Left renal cortex interstitium (tissue), 4 donors: ENCODE results near the gene EDARADD. TPM values are rescaled to one million over a fixed set of nuclear protein-coding genes. Genes with fewer than 3 reads are reported as not detected.
A peak's percentile ranks its signal among the peaks of the same experiment; 100 is the strongest.
"Not testable (repeated sequence)": the region's sequence is repeated elsewhere in the genome, so short reads cannot be mapped to it uniquely, and the experiment has no call there.

Source experiments
- DNase-seq, 4 donors: peaks; one replicate each; pipeline ENCODE4 v3.0.0-alpha.2; 2013; ENCODE audit warnings: low read depth in 4 of 4, low spot score in 2 of 4, missing footprints in 1 of 4
- polyA plus RNA-seq, 4 donors: library from polyadenylated mRNA; unstranded; fragments of 120-200 nt; gene quantifications; one replicate each; pipeline ENCODE4 v1.2.1, GENCODE V29; 2013; ENCODE audit not compliant: insufficient read length in 4 of 4

Gene EDARADD
- polyA plus RNA-seq, 4 donors = 5.9 to 7.5 (median 7.2) TPM

DNA sequence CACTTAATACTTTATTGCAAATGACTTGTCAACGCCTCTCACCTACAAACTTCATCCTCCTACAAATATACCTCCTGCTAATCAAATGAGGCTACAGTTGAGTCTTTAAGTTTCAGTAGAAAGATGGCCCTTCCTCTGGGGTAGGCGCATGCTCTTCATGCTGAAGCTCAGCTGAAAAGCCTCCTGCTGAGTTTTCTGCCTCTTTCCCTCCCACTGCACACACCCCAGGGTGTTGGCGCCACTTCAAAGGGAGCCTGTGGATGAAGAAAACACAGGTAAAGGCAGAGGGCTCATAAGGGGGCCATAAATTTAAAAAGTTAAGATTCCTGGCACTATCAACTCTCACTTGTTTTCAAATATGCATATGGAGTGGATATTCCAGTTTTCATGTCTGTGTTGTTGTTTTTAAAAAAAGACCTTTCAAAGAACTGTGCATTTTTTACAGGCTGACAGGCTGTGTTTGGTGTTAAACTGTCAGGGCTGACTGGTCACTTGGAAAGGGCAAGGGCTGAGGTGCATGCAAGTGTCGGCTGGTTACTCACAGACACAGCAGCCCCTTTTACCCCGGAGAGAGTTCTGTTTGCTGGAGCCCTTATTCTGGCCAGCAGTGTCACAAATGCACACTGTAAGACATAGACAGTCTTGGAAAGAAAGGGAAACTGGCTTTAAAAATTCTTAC, 86.8 kb downstream of the EDARADD start:
- DNase-seq = no peak

DNA sequence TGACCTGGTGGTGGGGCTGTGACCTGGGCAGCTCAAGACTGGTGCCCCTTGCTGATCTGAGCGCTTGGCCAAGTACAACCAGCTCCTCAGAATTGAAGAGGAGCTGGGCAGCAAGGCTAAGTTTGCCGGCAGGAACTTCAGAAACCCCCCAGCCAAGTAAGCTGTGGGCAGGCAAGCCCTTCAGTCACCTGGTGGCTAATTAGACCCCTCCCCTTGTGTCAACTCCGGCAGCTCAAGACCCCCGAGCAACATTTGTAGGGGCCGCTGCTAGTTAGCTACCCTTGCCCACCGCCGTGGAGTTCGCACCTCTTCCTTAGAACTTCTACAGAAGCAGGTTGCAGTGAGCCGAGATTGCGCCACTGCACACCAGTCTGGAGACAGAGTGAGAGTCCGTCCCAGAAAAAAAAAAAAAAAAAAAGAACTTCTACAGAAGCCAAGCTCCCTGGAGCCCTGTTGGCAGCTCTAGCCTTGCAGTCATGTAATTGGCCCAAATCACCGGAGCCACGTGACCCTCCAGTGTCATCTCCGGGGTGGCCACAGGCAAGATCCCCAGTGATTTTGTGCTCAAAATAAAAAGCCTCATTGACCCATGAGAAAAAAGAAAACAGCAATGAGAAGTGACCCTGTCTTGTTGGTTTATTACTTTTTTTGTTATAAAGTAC, 90.4 kb downstream of the EDARADD start:
- no peak for DNase-seq

DNA sequence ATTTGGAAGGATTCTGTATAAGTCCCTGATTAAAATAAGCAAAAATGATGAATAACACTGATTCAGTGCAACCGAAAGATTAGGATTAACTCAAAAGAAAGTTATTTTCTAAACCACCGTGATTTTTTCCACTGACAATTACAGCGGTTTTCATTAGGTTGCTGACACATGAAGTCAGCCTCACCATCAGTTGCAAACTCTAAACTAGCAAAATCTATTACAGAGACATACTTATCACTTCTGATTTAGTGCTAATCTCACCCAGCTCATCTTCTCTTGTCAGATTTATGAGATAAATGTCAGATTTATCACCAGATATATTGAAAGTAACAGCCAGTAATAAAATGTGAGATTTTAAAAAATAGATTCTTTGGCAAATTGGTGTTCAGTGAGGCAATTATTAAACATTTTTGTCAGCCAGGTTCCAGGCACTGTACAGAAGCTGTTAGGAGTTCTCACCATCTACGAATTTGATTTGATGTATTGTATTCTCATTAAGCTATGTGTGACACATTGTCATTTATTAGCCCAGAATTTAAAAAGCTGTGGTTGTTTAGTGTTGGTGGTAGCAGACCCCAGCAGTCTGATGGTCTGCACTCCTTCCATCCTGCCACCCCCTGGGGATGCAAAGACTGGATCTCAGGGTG, 92.4 kb downstream of the EDARADD start:
- no peak for DNase-seq

DNA sequence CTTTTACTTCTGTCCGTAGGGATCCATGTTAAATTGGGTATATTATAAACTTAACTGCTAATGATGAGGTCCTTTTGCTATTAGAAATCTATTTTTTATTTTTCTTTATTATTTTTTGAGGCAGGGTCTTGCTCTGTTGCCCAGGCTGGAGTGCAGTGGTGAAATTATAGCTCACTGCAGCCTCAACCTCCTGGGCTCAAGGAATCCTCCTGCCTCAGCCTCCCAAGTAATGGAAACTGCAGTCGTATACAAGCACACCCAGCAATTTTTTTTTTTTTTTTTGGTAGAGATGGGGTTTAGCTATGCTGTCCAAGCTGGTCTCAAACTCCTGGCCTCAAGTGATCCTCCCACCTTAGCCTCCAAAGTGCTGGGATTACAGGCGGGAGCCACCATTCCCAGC, 95.1 kb downstream of the EDARADD start:
- DNase-seq = not testable (repeated sequence)

DNA sequence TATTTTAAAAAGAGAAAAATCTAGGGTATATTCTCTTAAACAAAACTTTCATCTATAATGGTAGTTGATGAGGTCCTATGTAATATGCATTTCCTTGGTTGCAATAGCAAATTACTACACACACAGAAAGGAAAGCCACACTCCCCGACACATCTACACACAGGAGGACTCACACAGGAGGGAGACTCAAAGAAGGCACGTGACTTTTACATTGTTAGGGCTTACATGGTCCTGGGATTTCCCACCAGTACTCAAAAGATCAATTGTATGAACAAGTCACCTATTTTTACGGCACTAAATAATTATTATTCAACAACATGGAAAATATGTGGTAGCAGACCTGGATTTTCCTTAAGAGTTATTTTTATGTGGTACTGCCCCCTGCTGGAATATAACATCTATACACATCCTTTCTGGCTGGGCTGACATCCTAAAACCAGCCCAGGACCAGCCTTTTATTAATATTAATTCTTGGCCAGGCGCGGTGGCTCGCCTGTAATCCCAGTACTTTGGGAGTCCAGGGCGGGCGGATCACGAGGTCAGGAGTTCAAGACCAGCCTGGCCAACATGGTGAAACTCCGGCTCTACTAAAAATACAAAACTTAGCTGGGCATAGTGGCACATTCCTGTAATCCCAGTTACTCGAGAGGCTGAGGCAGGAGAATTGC, 95.8 kb downstream of the EDARADD start:
- DNase-seq = peak in 1 of 4 donors; percentile 37

DNA sequence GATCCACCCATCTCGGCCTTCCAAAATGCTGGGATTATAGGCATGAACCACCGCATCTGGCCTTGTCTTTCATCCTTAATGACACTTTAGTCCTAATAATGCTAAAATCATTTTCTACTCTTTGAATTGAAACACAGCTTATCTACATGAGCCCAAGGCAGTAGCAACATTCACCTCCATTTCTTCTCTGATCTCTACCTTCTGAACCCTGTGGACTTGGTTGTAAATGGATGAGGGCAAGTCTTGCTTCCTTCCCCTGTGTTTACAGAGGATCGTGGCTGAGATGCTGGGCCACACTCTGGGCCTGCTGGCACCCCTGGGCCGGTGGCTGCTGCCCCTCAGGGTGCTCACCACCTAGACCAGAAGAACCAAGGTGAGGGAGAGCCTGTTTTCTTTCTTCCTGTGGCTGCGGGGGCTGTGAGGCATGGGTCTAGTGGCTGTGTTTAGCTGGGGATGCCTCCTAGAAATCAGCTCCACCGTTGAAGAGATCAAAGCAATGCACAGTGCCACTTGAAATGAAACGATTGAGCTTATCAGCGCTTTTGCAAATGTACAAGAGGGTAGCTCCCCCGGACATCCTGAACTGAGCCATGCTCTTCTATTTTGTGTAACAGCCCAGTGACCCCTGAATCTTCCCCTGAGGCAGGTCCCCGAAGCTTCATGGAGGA, 97.5 kb downstream of the EDARADD start:
- no peak for DNase-seq

DNA sequence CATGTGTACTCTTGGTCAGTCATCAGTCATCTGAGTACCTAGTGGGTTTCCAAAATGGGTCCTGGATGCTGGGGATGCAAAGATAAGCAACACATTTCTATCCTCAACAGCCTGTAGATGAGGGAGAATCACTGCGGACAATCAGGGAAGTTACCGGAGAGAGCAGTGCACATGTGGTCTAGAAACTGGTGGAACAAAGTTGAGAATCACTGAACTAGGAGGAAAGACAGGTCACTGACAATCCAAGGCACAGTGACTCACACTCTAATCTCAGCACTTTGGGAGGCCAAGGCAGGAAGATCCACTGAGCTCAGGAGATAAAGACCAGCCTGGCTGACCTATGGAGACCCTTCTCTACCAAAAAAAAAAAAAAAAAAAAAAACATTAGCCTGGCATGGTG, 98.3 kb downstream of the EDARADD start:
- DNase-seq = no peak

DNA sequence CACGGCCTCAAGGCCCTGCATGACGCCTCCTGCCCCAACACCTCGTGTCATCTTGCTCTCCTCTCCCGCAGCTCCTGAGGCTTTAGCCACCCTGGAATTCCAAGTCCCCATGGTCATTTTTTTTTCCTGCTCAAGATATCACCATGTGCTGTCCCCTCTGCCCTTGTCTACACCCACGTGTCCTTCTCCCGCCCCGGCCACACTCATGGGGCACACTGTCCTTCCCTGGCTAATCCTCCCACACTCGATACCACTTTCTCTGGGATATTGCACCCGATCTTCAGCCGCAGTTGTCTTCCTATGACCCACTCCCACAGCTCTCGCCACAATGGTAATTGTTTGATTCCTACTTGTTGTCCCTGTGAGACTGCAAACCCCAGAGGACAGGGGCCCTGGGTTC, 100.0 kb downstream of the EDARADD start:
- no peak for DNase-seq

DNA sequence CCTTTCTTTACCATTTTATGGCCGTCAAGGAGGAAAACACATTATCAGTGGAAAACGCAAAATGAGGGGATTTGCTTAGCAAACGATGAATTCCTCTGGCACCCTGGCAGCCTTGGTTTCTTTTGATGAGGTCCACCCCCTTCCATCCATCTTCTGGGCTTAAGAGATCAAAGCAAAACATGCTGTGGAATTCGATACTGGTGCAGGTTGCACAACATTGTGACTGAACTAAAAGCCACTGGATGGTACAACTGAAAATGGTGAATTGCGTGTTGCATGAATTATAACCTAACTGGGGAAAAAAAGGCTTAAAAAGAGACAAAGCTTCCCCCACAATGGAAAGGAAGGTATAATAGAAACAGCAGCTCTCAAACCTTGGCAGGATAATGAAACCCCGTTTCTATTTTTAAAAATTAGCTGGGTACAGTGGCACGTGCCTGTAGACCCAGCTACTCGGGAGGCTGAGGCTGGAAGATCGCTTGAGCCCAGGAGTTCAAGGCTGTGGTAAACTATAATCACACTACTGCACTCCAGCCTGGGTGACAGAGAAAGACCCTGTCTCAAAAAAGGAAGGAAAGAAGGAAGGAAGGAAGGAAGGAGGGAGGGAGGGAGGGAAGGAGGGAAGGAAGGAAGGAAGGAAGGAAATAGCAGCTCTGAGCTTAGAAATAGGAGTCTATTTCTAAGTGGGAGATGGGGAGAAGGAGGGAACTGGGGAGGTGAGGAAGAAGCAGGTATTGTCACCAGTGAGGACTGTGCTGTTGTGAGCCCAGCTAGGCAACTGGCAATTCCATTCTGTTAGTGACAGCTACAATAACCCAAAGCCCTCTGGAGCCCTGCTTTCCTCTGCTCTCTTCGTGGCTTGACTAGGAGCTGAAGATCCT, 100.7 kb downstream of the EDARADD start:
- DNase-seq = no peak

DNA sequence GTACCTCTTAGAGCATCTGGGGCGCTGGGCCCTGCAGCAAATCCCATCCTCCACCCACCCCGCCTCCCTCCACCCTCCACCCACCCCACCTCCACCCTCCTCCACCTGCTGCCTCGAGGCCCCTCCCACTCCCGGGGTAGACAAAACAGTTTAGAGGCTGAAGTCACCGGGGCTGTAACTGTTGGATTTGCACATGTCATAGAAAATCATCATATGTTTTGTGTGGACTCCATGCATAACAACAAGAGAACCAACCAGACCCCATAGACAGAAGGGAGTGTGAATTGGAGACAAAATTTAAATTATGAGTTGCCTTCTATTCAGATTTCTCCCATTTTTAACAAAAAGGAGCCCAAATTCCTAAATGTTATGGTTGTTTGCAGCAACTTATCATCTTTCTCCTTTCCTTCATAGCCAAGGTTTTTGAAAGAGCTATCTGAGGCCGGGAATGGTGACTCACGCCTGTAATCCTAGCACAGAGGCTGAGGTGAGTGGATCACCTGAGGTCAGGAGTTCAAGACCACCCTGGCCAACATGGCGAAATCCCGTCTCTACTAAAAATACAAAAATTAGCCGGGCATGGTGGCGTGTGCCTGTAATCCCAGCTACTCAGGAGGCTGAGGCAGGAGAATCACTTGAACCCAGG, 101.5 kb downstream of the EDARADD start:
- no peak for DNase-seq

DNA sequence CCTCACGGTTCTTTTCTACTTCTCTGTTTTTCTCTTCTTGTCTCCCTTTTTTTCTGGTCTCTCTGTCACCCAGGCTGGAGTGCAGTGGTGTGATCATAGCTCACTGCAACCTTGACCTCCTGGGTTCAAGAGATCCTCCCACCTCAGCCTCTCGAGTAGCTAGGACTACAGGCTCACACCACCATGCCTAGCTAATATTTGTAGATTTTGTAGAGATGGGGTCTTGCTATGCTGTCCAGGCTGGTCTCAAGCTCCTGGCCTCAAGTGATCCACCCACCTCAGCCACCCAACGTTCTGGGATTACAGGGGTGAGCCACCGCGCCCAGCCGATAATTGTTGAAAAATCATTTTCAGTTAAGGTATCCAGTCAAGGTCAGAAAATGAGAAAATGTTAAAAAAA, 103.8 kb downstream of the EDARADD start:
- no peak for DNase-seq

DNA sequence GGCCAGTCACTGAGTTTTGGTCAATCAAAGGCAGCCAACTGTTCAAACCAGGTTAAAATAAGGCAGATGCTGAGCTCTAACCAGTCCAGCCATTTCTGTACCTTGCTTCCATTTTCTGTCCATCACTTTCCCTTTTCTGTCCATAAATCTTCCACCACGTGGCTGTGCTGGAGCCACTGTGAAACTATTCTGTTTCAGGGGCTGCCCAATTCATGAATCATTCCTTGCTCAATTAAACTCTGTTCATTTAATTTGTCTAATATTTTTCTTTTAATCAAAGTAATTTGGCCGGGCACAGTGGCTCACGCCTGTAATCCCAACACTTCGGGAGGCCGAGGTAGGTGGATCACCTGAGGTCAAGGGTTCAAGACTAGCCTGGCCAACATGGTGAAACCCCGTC, 107.0 kb downstream of the EDARADD start:
- no peak for DNase-seq

DNA sequence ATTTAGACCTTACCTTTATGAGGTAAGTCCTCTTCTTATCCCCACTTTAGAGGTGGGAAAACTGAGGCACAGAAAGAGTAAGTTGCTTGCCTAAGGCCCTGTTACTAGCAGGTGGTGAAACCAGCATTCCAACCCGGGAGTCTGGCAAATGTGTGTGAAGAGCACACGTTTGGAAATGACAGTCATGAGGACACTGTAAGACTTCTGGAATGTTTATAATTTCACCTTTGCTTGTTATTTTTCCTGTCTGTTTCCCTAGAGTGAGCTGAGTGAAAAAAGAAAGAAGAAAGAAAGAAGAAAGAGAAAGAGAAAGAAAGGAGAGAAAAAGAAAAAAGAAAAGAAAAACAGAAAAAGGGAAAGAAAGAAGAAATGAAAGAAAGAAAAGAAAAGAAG, 108.5 kb downstream of the EDARADD start:
- DNase-seq = no peak

DNA sequence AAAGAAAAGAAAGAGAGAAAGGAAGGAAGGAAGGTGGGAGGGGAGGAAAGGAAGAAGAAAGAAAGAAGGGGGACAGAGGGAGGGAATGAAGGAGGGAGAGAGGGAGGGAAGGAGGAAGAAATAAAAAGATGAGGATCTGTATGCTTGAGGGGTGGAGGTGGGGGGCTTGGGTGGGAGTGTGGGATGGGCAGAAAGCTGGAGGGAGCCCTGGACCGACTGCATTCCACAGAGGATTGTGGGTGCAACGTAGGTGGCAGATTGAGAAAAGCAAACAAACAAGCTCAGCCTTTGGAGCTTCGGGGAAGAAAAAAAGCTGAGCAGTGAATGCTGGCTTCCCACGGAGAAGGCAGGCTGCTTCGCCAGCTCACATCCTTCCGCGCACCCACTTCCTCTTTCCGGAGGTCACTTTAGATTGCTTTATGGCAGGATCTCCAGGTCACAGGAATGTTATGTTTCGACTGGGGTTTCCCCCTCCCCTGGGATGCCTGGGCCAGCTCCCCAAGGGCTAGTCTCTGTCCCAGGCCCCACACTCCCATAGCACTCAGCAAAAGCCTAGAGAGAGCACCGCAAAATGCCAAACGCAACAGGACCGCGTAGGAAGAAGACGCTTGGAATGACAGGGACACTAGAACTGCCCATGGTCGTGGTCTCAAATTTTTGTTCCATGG, 109.0 kb downstream of the EDARADD start:
- no peak for DNase-seq

DNA sequence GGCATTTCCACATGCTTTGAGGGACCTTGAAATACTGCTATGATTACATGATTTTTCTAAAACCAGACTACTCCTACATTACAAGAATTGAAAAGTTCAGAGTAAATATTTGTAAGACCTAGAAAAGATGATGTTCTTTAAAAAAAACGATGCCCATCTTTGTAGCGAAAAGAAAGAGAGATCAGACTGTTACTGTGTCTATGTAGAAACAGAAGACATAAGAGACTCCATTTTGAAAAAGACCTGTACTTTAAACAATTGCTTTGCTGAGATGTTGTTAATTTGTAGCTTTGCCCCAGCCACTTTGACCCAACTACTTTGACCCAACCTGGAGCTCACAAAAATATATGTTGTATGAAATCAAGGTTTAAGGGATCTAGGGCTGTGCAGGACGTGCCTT, 110.3 kb downstream of the EDARADD start:
- not testable (repeated sequence) for DNase-seq

DNA sequence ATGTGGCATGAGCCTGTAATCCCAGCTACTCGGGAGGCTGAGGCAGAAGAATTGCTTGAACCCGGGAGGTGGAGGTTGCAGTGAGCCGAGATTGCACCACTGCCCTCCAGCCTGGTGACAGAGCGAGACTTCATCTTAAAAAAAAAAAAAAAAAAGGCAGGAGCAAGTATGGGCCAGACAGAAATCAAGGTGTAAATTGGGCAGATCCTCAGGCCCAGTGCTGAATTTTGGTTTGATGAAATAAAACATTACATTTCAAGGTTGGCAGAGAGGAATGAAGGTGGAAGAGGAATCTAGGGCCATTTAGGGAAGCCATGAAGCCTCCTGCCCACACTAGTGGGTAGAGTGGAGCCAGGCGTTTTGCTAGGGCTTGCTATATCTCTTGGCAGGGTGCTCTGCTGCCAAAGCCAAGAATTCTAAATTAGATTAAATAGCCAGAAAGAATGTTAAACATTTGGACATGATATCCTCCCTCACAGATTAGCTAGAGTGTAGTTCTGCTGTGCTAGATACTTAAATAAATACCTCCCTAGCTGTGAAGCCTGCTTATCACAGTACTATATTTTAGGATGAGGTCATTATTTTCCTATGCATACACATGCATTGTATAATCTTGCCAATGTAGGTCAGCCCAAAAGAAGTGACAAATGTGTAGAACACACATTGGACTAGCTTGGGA, 113.1 kb downstream of the EDARADD start:
- no peak for DNase-seq

DNA sequence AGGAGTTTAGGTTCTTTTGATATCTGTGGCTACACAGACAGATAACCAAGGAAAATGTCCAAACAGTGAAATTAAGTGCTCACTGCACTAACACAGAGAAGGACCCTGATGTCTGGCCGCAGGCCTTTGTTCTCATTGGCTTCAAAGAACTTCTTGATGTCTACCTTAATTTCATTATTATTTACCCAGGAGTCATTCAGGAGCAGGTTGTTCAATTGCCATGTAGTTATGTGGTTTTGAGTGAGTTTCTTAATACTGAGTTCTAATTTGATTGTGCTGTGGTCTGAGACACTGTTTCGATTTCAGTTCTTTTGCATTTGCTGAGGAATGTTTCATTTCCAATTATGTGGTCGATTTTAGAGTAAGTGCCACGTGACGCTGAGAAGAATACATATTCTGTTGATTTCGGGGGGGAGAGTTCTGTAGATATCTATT, 114.5 kb downstream of the EDARADD start:
- no peak for DNase-seq

DNA sequence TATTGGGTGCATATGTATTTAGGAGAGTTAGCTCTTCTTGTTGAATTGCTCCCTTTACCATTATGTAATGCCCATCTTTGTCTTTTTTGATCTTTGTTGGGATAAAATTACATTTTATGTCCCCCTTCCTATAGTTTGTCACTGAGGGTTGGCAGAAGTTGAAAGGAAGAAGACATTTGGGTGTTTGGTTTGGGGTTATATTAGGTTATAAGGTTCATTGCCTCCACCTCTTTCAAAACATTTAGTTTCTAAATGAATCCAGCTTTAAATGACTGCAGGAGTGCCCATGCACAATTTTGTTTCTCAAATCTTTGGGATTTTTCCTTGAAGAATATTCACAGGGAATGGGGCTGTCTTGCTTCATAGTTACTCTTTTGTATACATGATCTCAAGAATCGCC, 115.1 kb downstream of the EDARADD start:
- no peak for DNase-seq
